H1 (cell line): Measurements from ENCODE around the gene USH2A. TPM values are rescaled to one million over a fixed set of nuclear protein-coding genes. Genes with fewer than 3 reads are reported as not detected.

ENCODE experiments used
- CHD7 ChIP-seq: fragments of 300-600 bp; sonication (generic); IDR thresholded peaks from 2 replicates; pipeline ENCODE4 v1.7.1; 2012; ENCODE audit warnings: low read length, moderate library complexity, mild to moderate bottlenecking, inconsistent platforms; ENCODE audit not compliant: insufficient replicate concordance
- HDAC6 ChIP-seq: IDR thresholded peaks from one replicate; pipeline ENCODE4 v1.7.1; 2012; ENCODE audit warnings: low read depth, mild to moderate bottlenecking, inconsistent platforms, low read length, moderate library complexity
- JUN ChIP-seq: IDR thresholded peaks from 2 replicates; pipeline ENCODE4 v1.6.1; 2011; ENCODE audit warnings: low read depth, mild to moderate bottlenecking, improper control_type of control experiment, low read length
- KDM4A ChIP-seq: IDR thresholded peaks from one replicate; pipeline ENCODE4 v1.7.1; 2012; ENCODE audit warnings: low read depth, mild to moderate bottlenecking, moderate library complexity, low read length, inconsistent platforms; ENCODE audit not compliant: severe bottlenecking
- polyA plus RNA-seq, 7 experiments: library from polyadenylated mRNA; depleted of rRNA in 3 of 7; stranded (reverse) in 5 of 7; unstranded in 2 of 7; fragments of >200 nt in 5 of 7; fragments of 200-250 nt in 2 of 7; gene quantifications; 1 replicate in 5 of 7; 2 replicates in 1 of 7; 4 replicates in 1 of 7; pipeline versions ENCODE4 v1.2.1 to v1.2.3, GENCODE V29; 2011 to 2013; ENCODE audit warnings: missing spikeins in 2 of 7, mixed read lengths in 2 of 7
- total RNA-seq: library from RNA; stranded (reverse); fragmentation: NEBNext Ultra II Directional; extraction: Animal tissue kit (Norgen Biotek cat#: 25700); gene quantifications from 2 replicates; pipeline ENCODE4 v1.2.1, GENCODE V29; 2021

The USH2A gene
- total and polyA plus RNA-seq, 2 of the 8 experiments (the other 6 are each of a cell fraction or from before 2014, with no cell fraction given): 0.02 to 0.17 TPM

- no peak for TF ChIP-seq CHD7
- TF ChIP-seq HDAC6: no peak
- TF ChIP-seq JUN: no peak
- no peak for TF ChIP-seq KDM4A
Observed at GRCh38 chr1:216020743-216021345, 402.4 kb downstream of the USH2A start (continued).
